Measurements from ENCODE around the gene SGMS1. TPM values are rescaled to one million over a fixed set of nuclear protein-coding genes. Genes with fewer than 3 reads are reported as not detected.
"Not testable (repeated sequence)": the region's sequence is repeated elsewhere in the genome, so short reads cannot be mapped to it uniquely, and the experiment has no call there.

SGMS1 gene
- total RNA-seq, 1 experiment from 2014 or later, result 34.5 TPM

DNA sequence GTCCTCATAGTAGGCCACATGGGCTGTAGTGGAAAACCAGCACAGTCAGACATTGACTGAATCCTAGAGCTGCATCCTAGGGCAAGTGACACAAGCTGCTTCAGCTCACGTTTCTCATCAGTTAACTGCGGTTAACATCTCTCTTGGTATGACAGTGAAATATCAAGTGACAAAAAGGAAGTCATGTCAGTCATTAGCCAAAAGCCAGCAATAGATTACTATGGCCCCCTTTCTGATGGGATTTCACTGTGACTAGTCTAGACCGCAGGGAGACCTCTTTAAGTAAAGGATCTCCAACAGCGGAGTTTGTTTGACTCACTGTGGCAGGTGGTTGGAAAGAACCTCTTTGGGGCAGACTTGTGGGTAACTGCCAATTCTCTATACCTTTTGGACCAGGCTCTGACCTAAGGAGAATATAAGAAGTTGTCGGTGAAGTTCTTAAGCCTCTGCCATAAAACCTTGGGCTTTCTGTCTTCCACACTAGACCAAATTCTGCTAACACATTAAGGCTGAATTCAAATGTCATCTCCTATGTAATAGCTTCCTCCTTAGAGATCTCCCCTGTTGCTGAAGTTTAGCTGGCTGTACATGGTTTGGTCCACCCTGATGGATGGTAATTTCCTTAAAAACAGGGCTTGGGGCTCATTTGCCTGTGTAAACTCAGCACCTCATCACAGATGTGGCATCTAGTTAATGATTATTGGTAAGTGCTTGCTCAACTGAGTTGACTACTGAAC is 115.3 kb downstream of the SGMS1 start:
- H3K9me3 Mint-ChIP-seq (ENCODE audit: low read depth, unreplicated experiment), result no peaks in the 10 kb centered on the region
- BruUV-seq (replicated peaks), result no TSS peak
- CTCF ChIA-PET, result no interaction called here

DNA sequence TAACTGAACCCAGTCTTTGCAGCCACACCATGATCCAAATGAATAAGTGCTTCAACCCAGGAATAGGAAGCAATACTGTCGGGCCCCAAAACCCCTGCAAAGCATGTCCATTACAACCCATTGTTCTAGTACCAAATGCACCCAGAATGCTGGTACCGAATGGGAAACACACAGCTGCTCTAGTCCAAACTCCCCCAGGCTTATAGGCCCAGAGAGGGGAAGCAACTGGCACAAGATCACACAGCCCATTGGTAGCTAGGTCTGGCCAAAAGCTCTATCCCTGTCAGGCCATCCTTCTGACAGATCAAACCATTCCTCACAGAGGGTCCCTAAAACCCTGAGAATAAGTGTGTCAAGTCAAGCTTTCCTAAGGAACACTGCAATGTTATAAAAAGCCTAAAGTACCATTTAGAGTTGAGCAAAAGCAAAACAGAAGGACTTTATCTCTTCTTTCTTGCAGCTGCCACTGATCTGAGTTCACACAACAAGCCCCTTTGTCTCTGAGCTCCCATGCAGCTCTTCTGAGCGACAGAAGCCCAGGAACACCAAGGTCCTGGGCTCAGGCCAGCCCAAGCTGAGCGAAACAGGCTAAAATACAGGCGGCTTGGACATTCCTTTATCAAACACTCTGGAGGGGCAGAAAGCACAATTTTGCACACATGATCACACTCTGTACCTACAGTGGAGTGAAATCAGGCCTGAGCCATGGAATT is 116.7 kb downstream of the SGMS1 start:
- CTCF ChIA-PET, result interaction anchor here (0.5 kb wide), 1 partner anchor 895 kb away, joined by 3 read pairs; no protein-coding TSS in a partner anchor
- Mint-ChIP-seq H3K36me3 (ENCODE audit: insufficient read depth, unreplicated experiment) (no peaks in the 10 kb centered on the region), H3K27ac (ENCODE audit: unreplicated experiment) (no peak overlapping the region), H3K4me3 (ENCODE audit: low read depth, unreplicated experiment) (no peak overlapping the region), H3K4me1 (ENCODE audit: low read depth, unreplicated experiment) (peaks cover 40% of the 10 kb centered on the region), H3K27me3 (ENCODE audit: unreplicated experiment) (no peaks in the 10 kb centered on the region), H3K9me3 (ENCODE audit: low read depth, unreplicated experiment) (no peaks in the 10 kb centered on the region)
- no TSS peak for BruUV-seq (replicated peaks)
- intact Hi-C loops (cut with micrococcal nuclease; ENCODE audit: unreplicated experiment), result no loop called here
- TF ChIP-seq, protein P1, sequence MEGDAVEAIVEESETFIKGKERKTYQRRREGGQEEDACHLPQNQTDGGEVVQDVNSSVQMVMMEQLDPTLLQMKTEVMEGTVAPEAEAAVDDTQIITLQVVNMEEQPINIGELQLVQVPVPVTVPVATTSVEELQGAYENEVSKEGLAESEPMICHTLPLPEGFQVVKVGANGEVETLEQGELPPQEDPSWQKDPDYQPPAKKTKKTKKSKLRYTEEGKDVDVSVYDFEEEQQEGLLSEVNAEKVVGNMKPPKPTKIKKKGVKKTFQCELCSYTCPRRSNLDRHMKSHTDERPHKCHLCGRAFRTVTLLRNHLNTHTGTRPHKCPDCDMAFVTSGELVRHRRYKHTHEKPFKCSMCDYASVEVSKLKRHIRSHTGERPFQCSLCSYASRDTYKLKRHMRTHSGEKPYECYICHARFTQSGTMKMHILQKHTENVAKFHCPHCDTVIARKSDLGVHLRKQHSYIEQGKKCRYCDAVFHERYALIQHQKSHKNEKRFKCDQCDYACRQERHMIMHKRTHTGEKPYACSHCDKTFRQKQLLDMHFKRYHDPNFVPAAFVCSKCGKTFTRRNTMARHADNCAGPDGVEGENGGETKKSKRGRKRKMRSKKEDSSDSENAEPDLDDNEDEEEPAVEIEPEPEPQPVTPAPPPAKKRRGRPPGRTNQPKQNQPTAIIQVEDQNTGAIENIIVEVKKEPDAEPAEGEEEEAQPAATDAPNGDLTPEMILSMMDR (IDR thresholded peaks at IDR 0.05; ENCODE audit: unreplicated experiment), result no peak
- no peak for DNase-seq

More for the DNA sequence above, 115.3 kb downstream of the SGMS1 start:
- Mint-ChIP-seq H3K36me3 (ENCODE audit: insufficient read depth, unreplicated experiment) (no peaks in the 10 kb centered on the region), H3K4me1 (ENCODE audit: low read depth, unreplicated experiment) (peaks cover 39% of the 10 kb centered on the region), H3K27ac (ENCODE audit: unreplicated experiment) (no peak overlapping the region), H3K4me3 (ENCODE audit: low read depth, unreplicated experiment) (no peak overlapping the region), H3K27me3 (ENCODE audit: unreplicated experiment) (no peaks in the 10 kb centered on the region)
- TF ChIP-seq, protein P1 (IDR thresholded peaks at IDR 0.05; ENCODE audit: unreplicated experiment), result no peak
- DNase-seq, result peak; percentile 33
- intact Hi-C loops (cut with micrococcal nuclease; ENCODE audit: unreplicated experiment), result no loop called here

DNA sequence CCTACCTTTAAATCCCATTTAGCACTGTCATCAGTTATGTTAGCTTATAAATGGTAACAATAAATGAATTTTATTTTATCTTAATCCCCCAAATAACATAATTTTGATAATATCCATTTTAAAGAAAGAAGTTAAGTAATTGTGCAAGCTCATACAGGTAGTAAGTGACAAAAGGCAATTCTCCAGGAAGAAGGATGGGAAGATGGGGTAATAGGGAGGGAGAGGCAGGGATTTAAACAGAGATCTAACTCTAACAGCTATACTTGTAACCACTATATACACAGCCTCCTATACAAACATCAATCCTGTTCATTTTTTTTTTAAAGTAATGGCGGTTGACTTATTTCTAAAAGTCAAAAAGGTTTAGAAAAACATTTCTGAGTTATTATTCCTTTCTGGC is 119.4 kb downstream of the SGMS1 start:
- BruUV-seq (replicated peaks), result no TSS peak
- Mint-ChIP-seq H3K27me3 (ENCODE audit: unreplicated experiment) (no peaks in the 10 kb centered on the region), H3K36me3 (ENCODE audit: insufficient read depth, unreplicated experiment) (no peaks in the 10 kb centered on the region), H3K27ac (ENCODE audit: unreplicated experiment) (no peak overlapping the region), H3K9me3 (ENCODE audit: low read depth, unreplicated experiment) (no peaks in the 10 kb centered on the region), H3K4me3 (ENCODE audit: low read depth, unreplicated experiment) (no peak overlapping the region), H3K4me1 (ENCODE audit: low read depth, unreplicated experiment) (peaks cover 28% of the 10 kb centered on the region)
- no peak for DNase-seq
- TF ChIP-seq, protein P1 (IDR thresholded peaks at IDR 0.05; ENCODE audit: unreplicated experiment), result no peak
- CTCF ChIA-PET, result no interaction called here
- intact Hi-C loops (cut with micrococcal nuclease; ENCODE audit: unreplicated experiment), result no loop called here

DNA sequence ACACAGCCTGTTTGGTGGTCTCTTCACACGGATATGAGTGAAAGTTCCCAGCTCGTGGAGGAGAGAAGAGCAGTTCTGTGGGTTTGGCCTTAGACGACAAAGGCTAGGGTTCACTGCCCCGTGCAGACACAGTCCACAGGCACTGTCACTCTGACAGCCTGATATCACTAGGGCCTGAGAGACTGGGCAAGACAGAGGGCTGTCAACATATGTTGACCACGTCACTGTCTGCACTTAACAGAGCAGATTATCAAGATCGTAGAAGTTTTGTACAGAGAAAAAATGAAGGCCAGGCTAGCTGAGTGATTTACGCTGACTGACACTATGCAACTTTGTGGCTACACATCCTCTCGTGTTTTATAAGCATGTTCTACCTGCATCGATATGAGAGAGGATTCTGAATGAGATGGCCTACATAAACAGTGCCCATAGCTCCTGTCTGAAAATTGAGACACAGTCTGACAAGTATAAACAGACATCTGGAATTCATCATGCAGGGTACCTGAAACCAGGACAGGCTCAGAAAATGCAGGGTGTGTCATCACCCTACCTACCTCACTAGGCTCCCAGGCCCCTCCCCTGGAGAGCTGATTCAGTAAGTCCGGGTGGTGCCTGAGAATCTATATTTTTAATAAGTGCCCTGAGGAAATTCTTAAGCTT is 120.0 kb downstream of the SGMS1 start:
- Mint-ChIP-seq H3K4me3 (ENCODE audit: low read depth, unreplicated experiment) (no peak overlapping the region), H3K27ac (ENCODE audit: unreplicated experiment) (no peak overlapping the region), H3K4me1 (ENCODE audit: low read depth, unreplicated experiment) (peaks cover 22% of the 10 kb centered on the region), H3K27me3 (ENCODE audit: unreplicated experiment) (no peaks in the 10 kb centered on the region), H3K9me3 (ENCODE audit: low read depth, unreplicated experiment) (no peaks in the 10 kb centered on the region), H3K36me3 (ENCODE audit: insufficient read depth, unreplicated experiment) (no peaks in the 10 kb centered on the region)
- TF ChIP-seq, protein P1 (IDR thresholded peaks at IDR 0.05; ENCODE audit: unreplicated experiment), result no peak
- CTCF ChIA-PET, result no interaction called here
- BruUV-seq (replicated peaks), result no TSS peak
- DNase-seq, result no peak
- intact Hi-C loops (cut with micrococcal nuclease; ENCODE audit: unreplicated experiment), result no loop called here

DNA sequence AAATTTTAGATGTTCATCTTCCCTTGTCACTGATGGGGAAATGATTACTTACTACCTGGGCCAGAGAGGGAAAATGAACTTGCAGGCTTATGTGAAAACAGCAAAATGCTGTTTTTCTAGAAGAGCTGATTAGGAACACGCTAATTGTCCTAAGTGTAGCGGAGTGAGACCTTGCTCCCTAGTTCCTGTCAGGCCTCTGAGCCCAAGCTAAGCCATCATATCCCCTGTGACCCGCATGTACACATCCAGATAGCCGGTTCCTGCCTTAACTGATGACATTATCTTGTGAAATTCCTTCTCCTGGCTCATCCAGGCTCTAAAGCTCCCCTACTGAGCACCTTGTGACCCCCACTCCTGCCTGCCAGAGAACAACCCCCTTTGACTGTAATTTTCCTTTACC is 120.6 kb downstream of the SGMS1 start:
- H3K27ac Mint-ChIP-seq (ENCODE audit: unreplicated experiment), result not testable (repeated sequence)

More for the DNA sequence above, 120.6 kb downstream of the SGMS1 start:
- H3K9me3 Mint-ChIP-seq (ENCODE audit: low read depth, unreplicated experiment); intact Hi-C loops (cut with micrococcal nuclease; ENCODE audit: unreplicated experiment); CTCF ChIA-PET; DNase-seq; H3K36me3 Mint-ChIP-seq (ENCODE audit: insufficient read depth, unreplicated experiment); BruUV-seq (replicated peaks); H3K27me3 Mint-ChIP-seq (ENCODE audit: unreplicated experiment); H3K4me3 Mint-ChIP-seq (ENCODE audit: low read depth, unreplicated experiment): not testable (repeated sequence)
- peaks cover 18% of the 10 kb centered on the region for H3K4me1 Mint-ChIP-seq (ENCODE audit: low read depth, unreplicated experiment)
